Measurements from ENCODE around the gene RPS6KL1.

The RPS6KL1 gene

GRCh38 chr14:74898694-74899093, 24.4 kb downstream of the RPS6KL1 start:
- DNase-seq (ENCODE audit: extremely low spot score) = no peak
- POLR2A ChIA-PET = no interaction called here
- no peak for TF ChIP-seq ZNF384 (IDR thresholded peaks at IDR 0.05)
- no peak for TF ChIP-seq TARDBP (IDR thresholded peaks at IDR 0.05)
- TF ChIP-seq NFRKB (IDR thresholded peaks at IDR 0.05) = no peak
- no peak for TF ChIP-seq HDGF (IDR thresholded peaks at IDR 0.05; ENCODE audit: borderline replicate concordance)
- no peak for TF ChIP-seq SUZ12 (IDR thresholded peaks at IDR 0.05)
- TF ChIP-seq ELF4 (IDR thresholded peaks at IDR 0.05) = no peak
- no peak for TF ChIP-seq FOXA1 (IDR thresholded peaks at IDR 0.05)
- TF ChIP-seq PKNOX1 (IDR thresholded peaks at IDR 0.05) = no peak
- TF ChIP-seq CTBP1 (IDR thresholded peaks at IDR 0.05; ENCODE audit: borderline replicate concordance) = no peak
- TF ChIP-seq SP1 (IDR thresholded peaks at IDR 0.05) = no peak
- no peak for TF ChIP-seq ARNT (IDR thresholded peaks at IDR 0.05)
- TF ChIP-seq FOXM1 (IDR thresholded peaks at IDR 0.05; ENCODE audit: borderline replicate concordance) = no peak
- TF ChIP-seq BHLHE40 (IDR thresholded peaks at IDR 0.05; ENCODE audit: borderline replicate concordance) = no peak
- TF ChIP-seq FOXK2 (IDR thresholded peaks at IDR 0.05) = no peak
- no peak for TF ChIP-seq LEF1 (IDR thresholded peaks at IDR 0.05; ENCODE audit: borderline replicate concordance)
- TF ChIP-seq L3MBTL2 (conservative IDR thresholded peaks at IDR 0.05) = no peak
- CTCF ChIA-PET = interaction anchor here (1.0 kb wide), 1 partner anchor 13 kb away, joined by 3 read pairs; no protein-coding TSS in a partner anchor

DNA sequence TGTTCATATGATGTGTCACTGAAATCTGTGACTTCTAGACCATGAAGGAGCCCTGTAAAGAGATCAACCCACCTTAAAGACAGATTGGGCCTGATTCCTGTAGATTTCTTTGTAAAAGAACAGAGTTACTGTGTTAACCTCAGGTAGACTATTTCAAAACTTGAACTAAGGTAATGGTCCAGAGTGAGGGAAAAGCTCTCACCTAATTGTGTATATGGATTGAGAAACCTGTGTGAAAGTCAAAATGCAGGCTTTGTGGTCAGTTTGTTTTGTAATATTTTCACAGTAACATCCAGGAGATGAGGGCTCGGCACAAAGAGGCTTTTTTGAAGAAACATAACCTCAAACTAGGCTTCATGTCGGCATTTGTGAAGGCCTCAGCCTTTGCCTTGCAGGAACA, 25.0 kb downstream of the RPS6KL1 start:
- TF ChIP-seq TARDBP (IDR thresholded peaks at IDR 0.05) (no peak), FOXA1 (IDR thresholded peaks at IDR 0.05) (no peak), PKNOX1 (IDR thresholded peaks at IDR 0.05) (no peak), FOXK2 (IDR thresholded peaks at IDR 0.05) (no peak), L3MBTL2 (conservative IDR thresholded peaks at IDR 0.05) (no peak), CTBP1 (IDR thresholded peaks at IDR 0.05; ENCODE audit: borderline replicate concordance) (no peak), SP1 (IDR thresholded peaks at IDR 0.05) (no peak), ZNF384 (IDR thresholded peaks at IDR 0.05) (no peak), ARNT (IDR thresholded peaks at IDR 0.05) (no peak), HDGF (IDR thresholded peaks at IDR 0.05; ENCODE audit: borderline replicate concordance) (no peak), SUZ12 (IDR thresholded peaks at IDR 0.05) (no peak), LEF1 (IDR thresholded peaks at IDR 0.05; ENCODE audit: borderline replicate concordance) (no peak), ELF4 (IDR thresholded peaks at IDR 0.05) (no peak), FOXM1 (IDR thresholded peaks at IDR 0.05; ENCODE audit: borderline replicate concordance) (no peak), BHLHE40 (IDR thresholded peaks at IDR 0.05; ENCODE audit: borderline replicate concordance) (no peak), NFRKB (IDR thresholded peaks at IDR 0.05) (no peak)
- CTCF ChIA-PET = no interaction called here
- no peak for DNase-seq (ENCODE audit: extremely low spot score)
- POLR2A ChIA-PET = interaction anchor here (0.9 kb wide), 1 partner anchor 9 kb away, joined by 3 read pairs; no protein-coding TSS in a partner anchor

DNA sequence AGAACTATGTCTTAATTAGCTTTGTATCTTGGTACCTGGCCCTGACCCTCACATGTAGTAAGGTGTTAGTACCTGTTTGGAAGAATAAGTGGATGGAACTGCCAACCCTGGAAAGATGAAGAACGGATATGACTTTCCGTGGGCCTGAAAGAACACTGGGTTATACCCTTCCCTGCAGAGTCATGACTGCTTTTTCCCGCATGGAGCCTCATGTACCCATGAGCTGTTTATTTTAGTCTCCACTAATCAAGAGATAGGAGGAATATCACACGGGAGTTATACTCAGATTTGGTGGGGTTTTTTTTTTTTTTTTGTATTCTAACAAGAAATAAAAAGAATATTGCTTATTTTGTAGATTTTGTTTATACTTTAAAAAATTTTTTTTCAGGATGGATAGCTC, 25.4 kb downstream of the RPS6KL1 start:
- ChIA-PET CTCF (interaction anchor here (1.4 to 1.5 kb wide), 2 partner anchors 8 to 37 kb away, joined by 5 read pairs; no protein-coding TSS in a partner anchor), POLR2A (interaction anchor here (0.9 kb wide), 1 partner anchor 8 kb away, joined by 3 read pairs; no protein-coding TSS in a partner anchor)
- no peak for DNase-seq (ENCODE audit: extremely low spot score)
- TF ChIP-seq HDGF (IDR thresholded peaks at IDR 0.05; ENCODE audit: borderline replicate concordance) (no peak), FOXM1 (IDR thresholded peaks at IDR 0.05; ENCODE audit: borderline replicate concordance) (no peak), FOXK2 (IDR thresholded peaks at IDR 0.05) (no peak)

GRCh38 chr14:74896400-74896799, 26.7 kb downstream of the RPS6KL1 start:
- ChIA-PET POLR2A (no interaction called here), CTCF (interaction anchor here (0.6 to 1.5 kb wide), 3 partner anchors 9 to 192 kb away, joined by 4 to 5 read pairs (median 5); no protein-coding TSS in a partner anchor)
- no peak for DNase-seq (ENCODE audit: extremely low spot score)
- TF ChIP-seq LEF1 (IDR thresholded peaks at IDR 0.05; ENCODE audit: borderline replicate concordance) (no peak), SUZ12 (IDR thresholded peaks at IDR 0.05) (no peak), BHLHE40 (IDR thresholded peaks at IDR 0.05; ENCODE audit: borderline replicate concordance) (no peak), FOXM1 (IDR thresholded peaks at IDR 0.05; ENCODE audit: borderline replicate concordance) (no peak), HDGF (IDR thresholded peaks at IDR 0.05; ENCODE audit: borderline replicate concordance) (no peak), FOXA1 (IDR thresholded peaks at IDR 0.05) (no peak), PKNOX1 (IDR thresholded peaks at IDR 0.05) (no peak), L3MBTL2 (conservative IDR thresholded peaks at IDR 0.05) (no peak), FOXK2 (IDR thresholded peaks at IDR 0.05) (no peak), SP1 (IDR thresholded peaks at IDR 0.05) (no peak), CTBP1 (IDR thresholded peaks at IDR 0.05; ENCODE audit: borderline replicate concordance) (no peak)

- ChIA-PET POLR2A (interaction anchor here (0.9 to 1.3 kb wide), 3 partner anchors 11 to 32 kb away, joined by 3 to 5 read pairs (median 3); no protein-coding TSS in a partner anchor), CTCF (interaction anchor here (1.0 to 2.5 kb wide), 2 partner anchors 11 to 12 kb away, joined by 6 to 7 read pairs; no protein-coding TSS in a partner anchor)
- no peak for DNase-seq (ENCODE audit: extremely low spot score)
- TF ChIP-seq SUZ12 (IDR thresholded peaks at IDR 0.05) = no peak
- TF ChIP-seq BHLHE40 (IDR thresholded peaks at IDR 0.05; ENCODE audit: borderline replicate concordance) = no peak
- TF ChIP-seq FOXA1 (IDR thresholded peaks at IDR 0.05) = no peak
- TF ChIP-seq LEF1 (IDR thresholded peaks at IDR 0.05; ENCODE audit: borderline replicate concordance) = no peak
- TF ChIP-seq FOXK2 (IDR thresholded peaks at IDR 0.05) = no peak
- no peak for TF ChIP-seq NFRKB (IDR thresholded peaks at IDR 0.05)
- no peak for TF ChIP-seq CTBP1 (IDR thresholded peaks at IDR 0.05; ENCODE audit: borderline replicate concordance)
- TF ChIP-seq ARNT (IDR thresholded peaks at IDR 0.05) = no peak
- no peak for TF ChIP-seq L3MBTL2 (conservative IDR thresholded peaks at IDR 0.05)
- TF ChIP-seq HDGF (IDR thresholded peaks at IDR 0.05; ENCODE audit: borderline replicate concordance) = no peak
- no peak for TF ChIP-seq PKNOX1 (IDR thresholded peaks at IDR 0.05)
- no peak for TF ChIP-seq FOXM1 (IDR thresholded peaks at IDR 0.05; ENCODE audit: borderline replicate concordance)
- TF ChIP-seq TARDBP (IDR thresholded peaks at IDR 0.05) = no peak
- no peak for TF ChIP-seq ZNF384 (IDR thresholded peaks at IDR 0.05)
- TF ChIP-seq SP1 (IDR thresholded peaks at IDR 0.05) = no peak
- TF ChIP-seq ELF4 (IDR thresholded peaks at IDR 0.05) = no peak
Observed at GRCh38 chr14:74893614-74894091, 29.4 kb downstream of the RPS6KL1 start.
